Stimulated activated CD4-positive, alpha-beta T cell treated with anti-CD3 and anti-CD28 coated beads, TNF-alpha, amount 100 ng/mL, for 48 hours (primary cell): ENCODE results near the gene ZNF32.
"Not testable (repeated sequence)": the region's sequence is repeated elsewhere in the genome, so short reads cannot be mapped to it uniquely, and the experiment has no call there.

Experiments
- DNase-seq, 3 donors: peaks; one replicate each; pipeline ENCODE4 v3.0.0-alpha.2; 2020; ENCODE audit warnings: low read depth in 3 of 3

The ZNF32 gene

DNA sequence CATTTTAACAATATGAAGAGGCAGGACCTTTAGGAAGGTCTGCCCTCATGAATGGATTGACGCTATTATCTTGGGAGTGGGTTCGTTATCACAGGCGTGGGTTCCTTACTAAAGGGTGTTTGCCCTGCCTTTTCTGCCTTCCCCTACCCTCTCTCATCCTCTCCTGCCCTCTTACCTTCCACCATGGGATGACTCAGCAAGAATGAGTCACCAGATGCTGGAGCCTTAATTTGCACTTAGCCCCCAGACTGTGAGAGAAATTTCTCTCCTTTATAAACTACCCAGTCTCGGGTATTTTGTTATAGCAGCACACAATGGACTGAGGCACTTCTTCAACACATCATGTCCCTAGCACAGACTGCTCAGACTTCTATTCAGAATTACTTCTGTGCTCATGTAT, 31.4 kb upstream of the ZNF32 start:
- DNase-seq, result no peak

DNA sequence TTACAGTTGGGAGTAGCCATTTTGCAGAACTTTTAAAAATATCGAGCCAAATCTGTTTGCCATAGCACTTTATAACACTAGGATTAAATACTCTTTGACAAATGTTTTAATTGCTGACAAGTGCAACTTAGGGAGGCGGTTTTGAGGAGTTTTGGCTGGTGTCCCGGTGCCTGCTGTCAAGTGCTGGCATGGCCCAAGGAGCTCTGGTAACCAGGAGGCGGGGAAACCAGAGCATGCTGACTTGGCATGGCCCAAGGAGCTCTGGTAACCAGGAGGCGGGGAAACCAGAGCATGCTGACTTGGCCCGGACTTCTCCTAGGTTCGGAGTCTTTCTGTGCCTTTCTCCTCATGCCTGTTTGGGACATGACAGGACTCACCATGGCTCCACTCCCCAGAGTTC, 30.8 kb upstream of the ZNF32 start:
- no peak for DNase-seq

DNA sequence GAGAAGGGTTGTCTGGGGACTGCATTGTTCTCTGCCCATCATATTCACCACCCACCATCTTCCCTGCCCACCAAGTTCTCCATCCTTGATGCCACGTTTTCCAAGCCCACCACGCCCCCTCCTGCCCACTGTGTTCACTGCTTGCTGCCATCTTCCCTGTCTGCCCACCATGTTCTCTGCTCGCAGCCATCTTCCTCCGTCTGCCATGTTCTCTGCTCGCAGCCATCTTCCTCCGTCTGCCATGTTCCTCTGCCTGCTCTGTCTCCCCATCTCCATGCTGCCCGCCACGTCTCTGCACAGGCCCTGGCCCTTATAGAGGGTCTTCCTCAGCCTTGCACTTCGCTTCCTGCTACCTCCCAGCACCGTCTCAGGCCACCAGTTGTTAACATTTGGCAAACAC, 30.0 kb upstream of the ZNF32 start:
- DNase-seq, result no peak

DNA sequence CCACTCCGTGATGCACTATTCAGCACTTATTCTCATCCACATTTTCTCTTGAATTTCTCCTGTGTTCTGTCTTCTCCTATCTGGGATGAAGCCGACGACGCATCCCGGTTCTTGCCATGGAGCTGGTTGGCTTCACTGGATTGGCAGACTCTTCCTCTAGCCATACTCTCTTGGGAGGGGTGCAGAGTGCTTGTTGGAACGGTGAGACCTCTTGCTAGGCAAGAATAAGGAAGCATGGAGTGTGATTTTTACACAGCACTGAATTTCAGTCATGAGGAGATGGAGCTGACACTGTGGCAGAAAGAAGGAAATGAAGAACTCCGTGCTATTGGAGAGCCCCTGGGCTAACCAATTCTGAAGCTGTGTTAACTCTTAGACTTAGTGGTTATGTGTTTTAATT, 28.2 kb upstream of the ZNF32 start:
- DNase-seq, result no peak

DNA sequence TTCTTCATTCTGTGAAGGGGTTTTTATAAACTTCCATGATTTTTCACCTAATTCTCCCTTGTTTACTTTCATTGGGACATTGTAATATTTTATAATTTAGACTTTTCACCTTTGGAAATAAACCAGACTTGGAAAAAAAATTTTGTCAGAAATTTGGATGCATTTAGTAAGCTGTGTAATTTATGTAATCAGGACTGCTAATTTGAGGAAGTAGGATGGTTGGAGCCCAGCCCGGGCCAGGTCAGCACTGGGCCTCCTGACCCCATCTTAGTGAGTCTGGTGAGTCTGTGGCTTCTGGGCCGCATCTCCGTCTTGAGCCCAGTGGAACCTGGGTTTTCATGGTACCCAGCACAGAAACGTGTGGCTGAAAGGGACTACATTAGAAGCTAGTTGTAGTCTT, 27.6 kb upstream of the ZNF32 start:
- DNase-seq, result no peak

- DNase-seq, result no peak
These were observed 26.0 kb upstream of the ZNF32 start for GRCh38 chr10:43674553-43675210.

GRCh38 chr10:43673471-43673870, 24.8 kb upstream of the ZNF32 start:
- no peak for DNase-seq

- DNase-seq, result peak in 2 of 3 donors; percentile 27 to 49
These were observed 23.2 kb upstream of the ZNF32 start for GRCh38 chr10:43671659-43672531.

DNA sequence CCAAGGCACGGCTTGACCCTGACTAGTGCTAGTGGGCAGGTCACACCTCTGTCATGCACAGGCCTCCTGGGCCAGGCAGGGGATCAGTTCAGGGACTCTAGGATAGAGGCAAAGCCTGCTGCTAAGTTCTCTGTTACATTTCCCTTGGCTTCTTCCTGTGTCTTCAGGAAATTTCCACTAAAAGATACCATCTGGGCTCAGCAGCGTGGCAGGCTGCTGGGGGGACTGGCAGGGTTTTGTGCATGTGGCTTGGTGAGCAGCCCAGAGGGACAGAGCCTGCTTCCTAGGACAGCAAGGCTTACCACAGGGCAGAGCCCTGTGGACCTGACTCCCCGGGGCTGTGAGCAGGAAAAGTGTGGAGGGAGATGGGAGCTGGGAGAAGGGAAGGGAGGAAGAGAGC, 20.7 kb upstream of the ZNF32 start:
- no peak for DNase-seq

DNA sequence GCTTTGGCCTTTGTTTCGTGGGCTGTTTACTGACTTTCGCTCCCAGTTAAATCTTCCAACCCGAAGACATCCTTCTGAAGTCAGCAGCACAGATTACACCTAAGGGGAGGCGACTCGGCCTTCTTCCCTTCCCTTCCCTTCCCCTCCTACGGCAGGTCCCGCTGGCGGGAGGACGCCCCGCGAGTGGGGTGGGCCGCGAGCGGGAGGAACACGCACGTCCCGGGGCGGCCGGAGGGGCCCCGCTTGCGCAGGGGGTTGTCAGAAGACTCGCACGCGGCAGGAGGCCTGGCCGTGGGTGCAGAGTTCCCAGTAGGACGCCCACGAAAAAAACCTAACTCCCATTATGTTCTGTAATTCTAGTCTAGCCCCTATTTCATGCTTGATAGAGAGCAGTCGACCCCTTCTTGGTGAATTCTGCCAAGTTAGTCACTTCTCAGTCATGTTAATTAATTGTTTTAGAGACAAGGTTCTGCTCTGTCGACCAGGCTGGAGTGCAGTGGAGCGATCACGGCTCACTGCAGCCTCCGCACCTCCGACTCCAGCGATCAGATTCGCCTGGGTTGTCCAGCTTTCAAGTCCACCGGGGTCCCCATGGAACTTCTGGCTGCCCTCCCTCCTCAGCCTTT, 19.2 kb upstream of the ZNF32 start:
- no peak for DNase-seq

DNA sequence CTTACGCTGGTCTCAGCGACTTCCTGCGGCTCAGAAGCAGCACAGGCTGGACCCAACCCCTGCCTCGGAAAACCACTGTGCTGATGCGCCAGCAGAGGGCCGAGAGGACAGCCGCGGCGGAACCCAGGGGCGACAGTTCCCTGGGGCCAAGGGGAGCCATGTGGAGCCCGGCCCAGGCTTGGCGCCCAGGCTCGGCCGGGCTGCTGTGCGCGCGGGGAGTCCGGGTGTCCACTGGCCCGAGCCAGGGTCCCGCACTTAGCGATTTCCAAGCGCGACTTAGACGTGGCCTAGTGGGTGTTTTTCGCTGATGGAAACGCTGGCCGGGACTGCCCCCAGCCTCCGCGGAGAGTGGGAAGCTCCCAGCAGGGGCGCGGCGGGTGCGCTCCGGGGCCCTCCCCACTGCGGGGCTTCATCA, 18.6 kb upstream of the ZNF32 start:
- DNase-seq, result no peak

- no peak for DNase-seq
These were observed 17.9 kb upstream of the ZNF32 start for GRCh38 chr10:43666552-43666951.

- no peak for DNase-seq
These were observed 16.4 kb upstream of the ZNF32 start for GRCh38 chr10:43665054-43665453.

DNA sequence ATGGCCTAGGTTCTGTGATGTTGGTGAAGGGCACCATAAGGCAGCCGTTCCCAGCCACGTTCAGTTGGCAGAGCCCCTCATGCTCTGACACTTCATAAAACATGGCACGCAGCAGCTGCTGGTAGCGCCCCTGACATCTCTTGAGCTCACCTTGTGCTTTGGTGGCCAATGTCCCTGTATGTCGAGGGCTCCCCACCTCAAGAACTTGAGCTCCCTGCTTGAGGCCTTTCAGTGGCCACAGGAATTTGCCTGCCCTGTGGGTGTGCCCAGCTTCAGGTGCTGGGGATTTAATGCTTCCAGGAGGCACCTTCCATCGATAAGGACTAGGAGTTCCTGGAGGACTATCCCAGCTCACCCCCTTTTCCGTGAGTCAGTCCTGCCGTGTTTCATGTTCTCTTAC, 9.5 kb upstream of the ZNF32 start:
- DNase-seq, result no peak

GRCh38 chr10:43655311-43655710, 6.6 kb upstream of the ZNF32 start:
- no peak for DNase-seq

GRCh38 chr10:43653746-43654145, 5.1 kb upstream of the ZNF32 start:
- no peak for DNase-seq

DNA sequence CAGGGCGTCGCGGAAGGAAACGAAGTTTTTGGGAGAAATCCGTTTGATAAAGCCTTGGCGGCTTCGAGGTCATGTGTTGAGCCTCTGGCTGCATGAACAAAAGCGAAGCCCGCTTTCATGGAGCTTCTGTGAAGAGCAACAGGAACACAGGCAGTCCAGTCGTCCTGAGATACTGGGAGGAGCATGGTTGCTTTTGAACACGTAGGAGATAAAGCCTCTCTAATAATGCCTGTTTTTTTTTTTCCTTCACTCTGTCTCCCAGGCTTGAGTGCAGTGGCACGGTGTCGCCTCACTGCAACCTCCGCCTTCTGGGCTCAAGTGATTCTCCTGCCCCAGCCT, 473 bp upstream of the ZNF32 start:
- DNase-seq, result no peak

- DNase-seq, result no peak
These were observed 635 bp downstream of the ZNF32 start for GRCh38 chr10:43648095-43648397.

- no peak for DNase-seq
These were observed 1.1 kb downstream of the ZNF32 start for GRCh38 chr10:43647576-43647975.

- no peak for DNase-seq
These were observed 2.8 kb downstream of the ZNF32 start for GRCh38 chr10:43645866-43646265.

- no peak for DNase-seq
These were observed 4.4 kb downstream of the ZNF32 start for GRCh38 chr10:43644252-43644651.

GRCh38 chr10:43640603-43641002, 8.1 kb downstream of the ZNF32 start:
- DNase-seq, result no peak

GRCh38 chr10:43635816-43636215, 12.9 kb downstream of the ZNF32 start:
- not testable (repeated sequence) for DNase-seq
